ENCODE measurements around the gene PTBP3.

DNA sequence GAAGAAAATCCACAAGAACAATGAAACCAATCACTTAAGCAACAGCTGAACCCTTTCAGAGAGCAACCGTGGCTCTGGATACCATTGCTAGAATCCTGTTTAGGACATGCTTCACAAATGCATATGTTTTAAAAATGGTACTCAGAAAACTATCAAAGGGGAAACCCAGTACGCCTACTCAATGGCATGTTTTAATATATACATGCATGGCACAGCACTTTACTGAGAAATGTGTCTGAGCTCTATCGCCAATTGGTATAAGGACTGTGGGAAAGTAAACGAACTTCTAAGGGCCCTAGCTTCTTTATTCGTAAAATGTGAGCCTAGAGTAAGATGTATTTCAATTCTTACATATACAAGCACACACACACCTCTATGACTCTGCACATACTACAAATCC is 72.3 kb downstream of the PTBP3 start:
- TF ChIP-seq, protein P1, sequence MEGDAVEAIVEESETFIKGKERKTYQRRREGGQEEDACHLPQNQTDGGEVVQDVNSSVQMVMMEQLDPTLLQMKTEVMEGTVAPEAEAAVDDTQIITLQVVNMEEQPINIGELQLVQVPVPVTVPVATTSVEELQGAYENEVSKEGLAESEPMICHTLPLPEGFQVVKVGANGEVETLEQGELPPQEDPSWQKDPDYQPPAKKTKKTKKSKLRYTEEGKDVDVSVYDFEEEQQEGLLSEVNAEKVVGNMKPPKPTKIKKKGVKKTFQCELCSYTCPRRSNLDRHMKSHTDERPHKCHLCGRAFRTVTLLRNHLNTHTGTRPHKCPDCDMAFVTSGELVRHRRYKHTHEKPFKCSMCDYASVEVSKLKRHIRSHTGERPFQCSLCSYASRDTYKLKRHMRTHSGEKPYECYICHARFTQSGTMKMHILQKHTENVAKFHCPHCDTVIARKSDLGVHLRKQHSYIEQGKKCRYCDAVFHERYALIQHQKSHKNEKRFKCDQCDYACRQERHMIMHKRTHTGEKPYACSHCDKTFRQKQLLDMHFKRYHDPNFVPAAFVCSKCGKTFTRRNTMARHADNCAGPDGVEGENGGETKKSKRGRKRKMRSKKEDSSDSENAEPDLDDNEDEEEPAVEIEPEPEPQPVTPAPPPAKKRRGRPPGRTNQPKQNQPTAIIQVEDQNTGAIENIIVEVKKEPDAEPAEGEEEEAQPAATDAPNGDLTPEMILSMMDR (IDR thresholded peaks at IDR 0.05) = no peak
- TF ChIP-seq SMC3 (IDR thresholded peaks at IDR 0.05; ENCODE audit: low read depth, low read length) (no peak), NRF1 (IDR thresholded peaks at IDR 0.05; ENCODE audit: low read depth, low read length) (no peak), SIN3A (IDR thresholded peaks at IDR 0.05; ENCODE audit: borderline replicate concordance, low read depth, low read length) (no peak), FOXM1 (IDR thresholded peaks at IDR 0.05; ENCODE audit: low read depth) (no peak), EP300 (IDR thresholded peaks at IDR 0.05; ENCODE audit: borderline replicate concordance in 1 of 2, low read depth in 1 of 2, low read length in 1 of 2) (no peak)
